H1 (cell line): ENCODE data around the gene CCDC102A.

ENCODE experiments used
- CTCF ChIP-seq, 3 experiments: IDR thresholded peaks; 1 replicate in 2 of 3; 2 replicates in 1 of 3; pipeline versions ENCODE4 v1.5.1 to v1.6.1; 2011; ENCODE audit warnings: low read length in 3 of 3, mild to moderate bottlenecking in 3 of 3, inconsistent platforms in 2 of 3, low read depth in 1 of 3, moderate library complexity in 1 of 3; ENCODE audit not compliant: insufficient read depth in 1 of 3; ENCODE audit errors: control extremely low read depth in 1 of 3
- EP300 ChIP-seq, 2 experiments: IDR thresholded peaks; 1 replicate in 1 of 2; 2 replicates in 1 of 2; pipeline ENCODE4 v1.6.1; 2011 to 2012; ENCODE audit warnings: low read depth in 2 of 2, low read length in 2 of 2, mild to moderate bottlenecking in 2 of 2, borderline replicate concordance in 1 of 2, inconsistent platforms in 1 of 2, moderate library complexity in 1 of 2
- GABPA ChIP-seq: IDR thresholded peaks from 2 replicates; pipeline ENCODE4 v1.6.1; 2011; ENCODE audit warnings: mild to moderate bottlenecking, low read length, moderate library complexity, borderline replicate concordance; ENCODE audit not compliant: insufficient read depth

GRCh38 chr16:57514791-57515600 is 21.4 kb downstream of the CCDC102A start:
- TF ChIP-seq GABPA (no peak), EP300 (IDR thresholded peaks at IDR 0.05; ENCODE audit: borderline replicate concordance in 1 of 2, low read depth in 2 of 2, low read length in 2 of 2) (no peak), CTCF (IDR thresholded peaks at IDR 0.05; ENCODE audit: control extremely low read depth in 1 of 3, insufficient read depth in 1 of 3, low read depth in 1 of 3, low read length in 3 of 3) (no peak)
